Loucy (cell line): ENCODE measurements around the gene FOSB.

Source experiments
- H2AFZ ChIP-seq: fragments of 200-600 bp; sonication (generic); 2 replicates; pipeline ENCODE4 v1.6.0; 2016; ENCODE audit warnings: antibody characterized with exemption, mild to moderate bottlenecking, low read length, moderate library complexity
- H3F3A ChIP-seq: fragments of 200-600 bp; 2 replicates; pipeline ENCODE4 v1.6.0; 2016; ENCODE audit warnings: antibody characterized with exemption, low read depth, mild to moderate bottlenecking
- H3K27me3 ChIP-seq: fragments of 200-600 bp; sonication (generic); 2 replicates; pipeline ENCODE4 v1.6.1; 2014; ENCODE audit warnings: low read length, mild to moderate bottlenecking; ENCODE audit not compliant: insufficient read depth, poor library complexity, severe bottlenecking
- H3K36me3 ChIP-seq: fragments of 200-600 bp; sonication (generic); 2 replicates; pipeline ENCODE4 v1.6.1; 2016; ENCODE audit warnings: low read length; ENCODE audit not compliant: insufficient read depth
- H3K4me1 ChIP-seq: fragments of 200-600 bp; sonication (generic); 2 replicates; pipeline ENCODE4 v1.5.1; 2014; ENCODE audit warnings: low read length, mild to moderate bottlenecking; ENCODE audit not compliant: insufficient read depth, poor library complexity, severe bottlenecking
- H3K4me2 ChIP-seq: fragments of 200-600 bp; sonication (generic); 2 replicates; pipeline ENCODE4 v1.6.0; 2014; ENCODE audit warnings: antibody characterized with exemption, low read length, low read depth, mild to moderate bottlenecking; ENCODE audit not compliant: poor library complexity, severe bottlenecking
- H3K4me3 ChIP-seq: fragments of 200-600 bp; sonication (generic); 2 replicates; pipeline ENCODE4 v1.5.1; 2014; ENCODE audit warnings: low read length, mild to moderate bottlenecking, mixed read lengths; ENCODE audit not compliant: poor library complexity, severe bottlenecking
- H3K79me2 ChIP-seq: fragments of 200-600 bp; sonication (generic); 2 replicates; pipeline ENCODE4 v1.6.1; 2014; ENCODE audit warnings: low read length; ENCODE audit not compliant: insufficient read depth
- H3K9ac ChIP-seq: fragments of 200-600 bp; sonication (generic); 2 replicates; pipeline ENCODE4 v1.6.0; 2014; ENCODE audit warnings: mild to moderate bottlenecking, low read depth, low read length, moderate library complexity; ENCODE audit not compliant: poor library complexity, severe bottlenecking
- H3K9me2 ChIP-seq: fragments of 200-600 bp; sonication (generic); replicated peaks from 2 replicates; pipeline ENCODE4 v1.6.1; 2016; ENCODE audit warnings: low read depth, low read length, mixed read lengths
- H3K9me3 ChIP-seq: fragments of 200-600 bp; sonication (generic); 2 replicates; pipeline ENCODE4 v1.6.1; 2014; ENCODE audit warnings: mild to moderate bottlenecking, antibody characterized with exemption, low read length, low read depth; ENCODE audit not compliant: insufficient read depth
- H4K20me1 ChIP-seq: fragments of 200-600 bp; sonication (generic); 2 replicates; pipeline ENCODE4 v1.6.0; 2014; ENCODE audit warnings: antibody characterized with exemption, low read length, mild to moderate bottlenecking; ENCODE audit not compliant: insufficient read depth, poor library complexity, severe bottlenecking
- CTCF ChIP-seq: fragments of 200-600 bp; sonication (generic); conservative IDR thresholded peaks from 2 replicates; pipeline ENCODE4 v1.5.1; 2014; ENCODE audit warnings: mild to moderate bottlenecking, antibody characterized with exemption, low read length
- EZH2phosphoT487 ChIP-seq: fragments of 200-600 bp; IDR thresholded peaks from 2 replicates; pipeline ENCODE4 v1.6.1; 2018; ENCODE audit warnings: antibody characterized with exemption, mild to moderate bottlenecking, moderate library complexity, borderline replicate concordance

FOSB gene

GRCh38 chr19:45464852-45465441 lies 2.8 kb upstream of the FOSB start:
- TF ChIP-seq EZH2phosphoT487 (no peak), CTCF (no peak)
- no peaks in the 10 kb centered on the region for H3K79me2 ChIP-seq
- H3K9me3 ChIP-seq = no peaks in the 10 kb centered on the region
- H3K36me3 ChIP-seq = no peaks in the 10 kb centered on the region
- H3K4me1 ChIP-seq = peaks cover 13% of the 10 kb centered on the region
- no peaks in the 10 kb centered on the region for H3F3A ChIP-seq
- H3K9ac ChIP-seq = no peak overlapping the region
- peaks cover 9% of the 10 kb centered on the region for H4K20me1 ChIP-seq
- no peak overlapping the region for H2AFZ ChIP-seq
- H3K4me3 ChIP-seq = no peak overlapping the region
- H3K9me2 ChIP-seq = no peaks in the 10 kb centered on the region
- no peaks in the 10 kb centered on the region for H3K27me3 ChIP-seq
- H3K4me2 ChIP-seq = no peak overlapping the region

GRCh38 chr19:45467115-45467455 lies 711 bp upstream of the FOSB start:
- no peaks in the 10 kb centered on the region for H3F3A ChIP-seq
- TF ChIP-seq EZH2phosphoT487 = no peak
- H3K79me2 ChIP-seq = no peaks in the 10 kb centered on the region
- no peaks in the 10 kb centered on the region for H3K27me3 ChIP-seq
- no peak overlapping the region for H3K9ac ChIP-seq
- no peaks in the 10 kb centered on the region for H3K9me2 ChIP-seq
- peaks cover 9% of the 10 kb centered on the region for H4K20me1 ChIP-seq
- peak overlapping the region; percentile 88 for H3K4me2 ChIP-seq
- no peaks in the 10 kb centered on the region for H3K9me3 ChIP-seq
- H3K4me1 ChIP-seq = peaks cover 18% of the 10 kb centered on the region
- peak overlapping the region; percentile 83 for H2AFZ ChIP-seq
- peak overlapping the region; percentile 87 for H3K4me3 ChIP-seq
- no peaks in the 10 kb centered on the region for H3K36me3 ChIP-seq

GRCh38 chr19:45468159-45468651 lies 409 bp downstream of the FOSB start:
- Histone ChIP-seq H3K36me3 (no peaks in the 10 kb centered on the region), H3K27me3 (no peaks in the 10 kb centered on the region), H3F3A (no peaks in the 10 kb centered on the region), H3K9me2 (no peaks in the 10 kb centered on the region), H3K4me1 (peaks cover 18% of the 10 kb centered on the region), H4K20me1 (peaks cover 9% of the 10 kb centered on the region), H3K79me2 (no peaks in the 10 kb centered on the region), H2AFZ (no peak overlapping the region), H3K4me3 (peak overlapping the region; percentile 87), H3K9ac (peak overlapping the region; percentile 68), H3K9me3 (no peaks in the 10 kb centered on the region), H3K4me2 (peak overlapping the region; percentile 88)
- no peak for TF ChIP-seq EZH2phosphoT487
- no peak for TF ChIP-seq CTCF

GRCh38 chr19:45468803-45469131 lies 971 bp downstream of the FOSB start:
- no peaks in the 10 kb centered on the region for H3F3A ChIP-seq
- peaks cover 18% of the 10 kb centered on the region for H3K4me1 ChIP-seq
- no peaks in the 10 kb centered on the region for H3K9me3 ChIP-seq
- peak overlapping the region; percentile 87 for H3K4me3 ChIP-seq
- H3K4me2 ChIP-seq = peak overlapping the region; percentile 88
- no peak for TF ChIP-seq CTCF
- no peak for TF ChIP-seq EZH2phosphoT487
- H2AFZ ChIP-seq = peak overlapping the region; percentile 76
- peaks cover 9% of the 10 kb centered on the region for H4K20me1 ChIP-seq
- no peaks in the 10 kb centered on the region for H3K27me3 ChIP-seq
- no peaks in the 10 kb centered on the region for H3K36me3 ChIP-seq
- H3K9ac ChIP-seq = peak overlapping the region; percentile 68
- no peaks in the 10 kb centered on the region for H3K79me2 ChIP-seq
- H3K9me2 ChIP-seq = no peaks in the 10 kb centered on the region
